Measurements from ENCODE around the gene GUK1.
A peak's percentile ranks its signal among the peaks of the same experiment; 100 is the strongest.

The GUK1 gene

GRCh38 chr1:228164561-228165371, 24.7 kb downstream of the GUK1 start:
- TF ChIP-seq Cebpa-rat (IDR thresholded peaks at IDR 0.05), result no peak
- H3K4me1 ChIP-seq, result peaks cover 58 to 74% (median 64%) of the 10 kb centered on the region in 10 experiments
- H3K27me3 ChIP-seq, result no peaks in the 10 kb centered on the region
- H3K4me3 ChIP-seq, result peak overlapping the region; percentile 52 to 71 (median 62)
- peak overlapping the region; percentile 72 to 100 (median 84) for H3K9ac ChIP-seq
- peak overlapping the region; percentile 59 to 100 (median 82); a peak in 21 of 22 replicates for H3K27ac ChIP-seq
- H4K20me1 ChIP-seq, result peaks cover 0 to 36% (median 0%) of the 10 kb centered on the region in 11 experiments; a peak in 9 of 22 replicates
- H3K4me2 ChIP-seq, result peak overlapping the region; percentile 83 to 97 (median 93)
- no peaks in the 10 kb centered on the region for H3K9me3 ChIP-seq (replicated peaks in 1 of 11)
- H3K36me3 ChIP-seq, result peaks cover 0 to 15% (median 0%) of the 10 kb centered on the region in 11 experiments; a peak in 2 of 22 replicates

GRCh38 chr1:228165372-228166169, 25.5 kb downstream of the GUK1 start, which contains the start of gene IBA57:
IBA57 (plus strand) TSS chr1:228165804; CDS start chr1:228165817, 13 bp downstream.
- Histone ChIP-seq H3K27me3 (no peaks in the 10 kb centered on the region), H3K4me2 (peak within 1 kb of the TSS; percentile 90 to 98 (median 96)), H3K27ac (peak within 1 kb of the TSS; percentile 98 to 100 (median 100)), H3K9me3 (replicated peaks in 1 of 11) (no peaks in the 10 kb centered on the region), H4K20me1 (peaks cover 0 to 44% (median 4%) of the 10 kb centered on the region in 11 experiments; a peak in 10 of 22 replicates), H3K4me3 (peak within 1 kb of the TSS; percentile 64 to 82 (median 69)), H3K4me1 (peaks cover 59 to 82% (median 65%) of the 10 kb centered on the region in 10 experiments), H3K36me3 (peaks cover 0 to 15% (median 0%) of the 10 kb centered on the region in 11 experiments; a peak in 4 of 22 replicates), H3K9ac (peak within 1 kb of the TSS; percentile 96 to 100 (median 100))
- TF ChIP-seq Cebpa-rat (IDR thresholded peaks at IDR 0.05), result no peak

GRCh38 chr1:228166170-228166936, 26.3 kb downstream of the GUK1 start:
- peak overlapping the region; percentile 64 to 82 (median 69) for H3K4me3 ChIP-seq
- TF ChIP-seq Cebpa-rat (IDR thresholded peaks at IDR 0.05), result no peak
- H3K27me3 ChIP-seq, result no peaks in the 10 kb centered on the region
- H4K20me1 ChIP-seq, result peaks cover 0 to 52% (median 8%) of the 10 kb centered on the region in 11 experiments; a peak in 10 of 22 replicates
- H3K4me2 ChIP-seq, result peak overlapping the region; percentile 71 to 98 (median 90)
- peak overlapping the region; percentile 96 to 100 (median 100) for H3K9ac ChIP-seq
- H3K36me3 ChIP-seq, result peaks cover 0 to 15% (median 0%) of the 10 kb centered on the region in 11 experiments; a peak in 4 of 22 replicates
- no peaks in the 10 kb centered on the region for H3K9me3 ChIP-seq (replicated peaks in 1 of 11)
- peaks cover 58 to 81% (median 65%) of the 10 kb centered on the region in 10 experiments for H3K4me1 ChIP-seq
- peak overlapping the region; percentile 98 to 100 (median 100) for H3K27ac ChIP-seq

- H3K4me1 ChIP-seq, result peaks cover 38 to 57% (median 50%) of the 10 kb centered on the region in 10 experiments
- TF ChIP-seq Cebpa-rat (IDR thresholded peaks at IDR 0.05), result no peak
- no peaks in the 10 kb centered on the region for H3K27me3 ChIP-seq
- peak overlapping the region; percentile 0 to 57 (median 30); a peak in 15 of 22 replicates for H3K4me2 ChIP-seq
- H3K9ac ChIP-seq, result peak overlapping the region in 3 of 11 experiments; percentile 6 to 28 (median 24); a peak in 2 of 22 replicates
- H3K4me3 ChIP-seq, result no peak overlapping the region
- H4K20me1 ChIP-seq, result peaks cover 0 to 75% (median 31%) of the 10 kb centered on the region in 11 experiments; a peak in 15 of 22 replicates
- H3K9me3 ChIP-seq (replicated peaks in 1 of 11), result 0 out of 22 replicates have a peak, but pooled peaks cover 0 to under 1% (median 0%) of the 10 kb centered on the region in 11 experiments
- H3K27ac ChIP-seq, result peak overlapping the region in 3 of 11 experiments; percentile 9 to 33 (median 21); a peak in 3 of 22 replicates
- peaks cover 0 to 15% (median 0%) of the 10 kb centered on the region in 11 experiments; a peak in 4 of 22 replicates for H3K36me3 ChIP-seq
These were observed 28.6 kb downstream of the GUK1 start for GRCh38 chr1:228168563-228169270.

- no peaks in the 10 kb centered on the region for H3K27me3 ChIP-seq
- H3K4me3 ChIP-seq, result no peak overlapping the region
- TF ChIP-seq Cebpa-rat (IDR thresholded peaks at IDR 0.05), result no peak
- peaks cover 32 to 52% (median 45%) of the 10 kb centered on the region in 10 experiments for H3K4me1 ChIP-seq
- peaks cover 0 to 15% (median 0%) of the 10 kb centered on the region in 11 experiments; a peak in 4 of 22 replicates for H3K36me3 ChIP-seq
- H3K9me3 ChIP-seq (replicated peaks in 1 of 11), result peaks cover 0 to 3% (median 0%) of the 10 kb centered on the region in 11 experiments; a peak in 2 of 22 replicates
- peak overlapping the region; percentile 0 to 57 (median 30); a peak in 19 of 22 replicates for H3K4me2 ChIP-seq
- peak overlapping the region in 2 of 11 experiments; percentile 6 to 28; a peak in 2 of 22 replicates for H3K9ac ChIP-seq
- peak overlapping the region in 1 of 11 experiments; percentile 21; a peak in 2 of 22 replicates for H3K27ac ChIP-seq
- H4K20me1 ChIP-seq, result peaks cover 0 to 78% (median 32%) of the 10 kb centered on the region in 11 experiments; a peak in 15 of 22 replicates
These were observed 29.3 kb downstream of the GUK1 start for GRCh38 chr1:228169345-228169744.

- Histone ChIP-seq H3K27ac (no peak overlapping the region), H3K9ac (peak overlapping the region in 2 of 11 experiments; percentile 13 to 41; a peak in 1 of 22 replicates), H3K4me3 (no peak overlapping the region), H4K20me1 (peaks cover 0 to 92% (median 44%) of the 10 kb centered on the region in 11 experiments; a peak in 15 of 22 replicates), H3K27me3 (no peaks in the 10 kb centered on the region), H3K4me1 (peaks cover 36 to 56% (median 50%) of the 10 kb centered on the region in 10 experiments), H3K4me2 (no peak overlapping the region), H3K9me3 (replicated peaks in 1 of 11) (peaks cover 0 to 6% (median 0%) of the 10 kb centered on the region in 11 experiments; a peak in 2 of 22 replicates), H3K36me3 (peaks cover 0 to 25% (median 11%) of the 10 kb centered on the region in 11 experiments; a peak in 11 of 22 replicates)
- no peak for TF ChIP-seq Cebpa-rat (IDR thresholded peaks at IDR 0.05)
These were observed 30.6 kb downstream of the GUK1 start for GRCh38 chr1:228170666-228171065.
